Measurements from ENCODE around the gene CDH5. TPM values are rescaled to one million over a fixed set of nuclear protein-coding genes. Genes with fewer than 3 reads are reported as not detected.
A peak's percentile ranks its signal among the peaks of the same experiment; 100 is the strongest.

The CDH5 gene
- total and polyA plus RNA-seq, 2 donors (not counting 3 experiments of a cell fraction or from before 2014, with no cell fraction given), result 765 to 815 TPM

DNA sequence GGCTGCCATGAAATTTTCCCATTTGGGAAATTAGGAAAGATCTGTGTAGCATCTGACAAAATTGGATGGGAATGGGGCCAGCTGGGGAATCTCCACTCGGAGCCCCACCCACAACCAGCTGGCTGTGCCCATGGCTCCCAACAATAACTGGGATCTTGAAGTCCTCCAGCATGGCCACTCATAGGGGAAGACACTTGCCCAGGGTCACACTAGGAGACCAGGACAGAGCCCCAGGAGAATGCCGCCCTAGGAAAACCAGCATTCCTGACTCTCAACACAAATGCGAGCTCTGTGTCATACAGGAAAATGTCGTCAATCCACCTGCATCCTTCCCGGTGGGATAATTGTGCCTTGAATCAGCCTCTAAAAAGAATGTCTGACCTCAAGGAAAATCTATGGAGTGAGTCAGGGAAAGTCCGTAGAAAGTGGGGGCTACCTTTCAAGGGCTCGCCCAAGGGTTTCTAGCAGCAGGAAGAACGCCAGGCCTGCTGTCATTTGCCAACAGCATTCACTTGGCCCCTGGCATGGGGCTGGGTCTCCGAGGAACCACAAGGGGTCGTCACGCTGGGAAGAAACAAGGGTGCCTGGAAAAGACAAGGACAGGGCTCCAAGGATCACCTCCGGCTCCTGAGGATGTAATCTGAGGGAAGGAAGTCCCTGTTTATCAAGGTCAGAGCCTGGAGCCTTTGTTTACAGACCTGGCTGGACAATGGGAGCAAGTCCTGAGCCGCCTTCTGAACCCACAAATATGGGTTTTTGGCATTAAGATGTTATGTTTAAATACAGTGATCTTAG, 15.9 kb downstream of the CDH5 start:
- BruUV-seq (replicated peaks), result TSS peak; percentile 73
- Histone ChIP-seq H3K4me1 (ENCODE audit: control insufficient read depth, extremely low read depth, insufficient read depth, low read length) (peaks cover 59% of the 10 kb centered on the region), H2AFZ (ENCODE audit: low read depth, low read length) (no peak overlapping the region), H3K79me2 (ENCODE audit: control insufficient read depth, insufficient read depth, low read length) (peaks cover 86% of the 10 kb centered on the region), H3K27ac (ENCODE audit: insufficient read depth, low read depth, low read length) (peak overlapping the region; percentile 100), H3K36me3 (ENCODE audit: control insufficient read depth in 2 of 2, extremely low read depth in 1 of 2, insufficient read depth in 2 of 2, low read length in 2 of 2) (peaks cover 40% of the 10 kb centered on the region in 2 experiments), H4K20me1 (replicated peaks; ENCODE audit: control insufficient read depth, extremely low read depth, insufficient read depth, low read length) (no peaks in the 10 kb centered on the region), H3K9ac (replicated peaks; ENCODE audit: extremely low read depth, insufficient read depth, low read length) (peak overlapping the region; percentile 99), H3K9me3 (replicated peaks; ENCODE audit: control insufficient read depth, insufficient read depth, low read length) (no peaks in the 10 kb centered on the region), H3K4me3 (replicated peaks in 1 of 3; ENCODE audit: insufficient read depth in 1 of 3, low read depth in 1 of 3, low read length in 3 of 3) (peak overlapping the region in 1 of 3 experiments; percentile 29), H3K27me3 (ENCODE audit: control insufficient read depth in 2 of 2, insufficient read depth in 2 of 2, low read length in 2 of 2) (no peaks in the 10 kb centered on the region), H3K4me2 (ENCODE audit: insufficient read depth, low read length) (peak overlapping the region; percentile 73), H3K9me1 (replicated peaks; ENCODE audit: control insufficient read depth, extremely low read depth, insufficient read depth, low read length) (no peaks in the 10 kb centered on the region)
- POLR2A ChIA-PET, result interaction anchor here (0.8 to 2.1 kb wide), 3 partner anchors 12 to 23 kb away, joined by 5 to 15 read pairs (median 5); partner anchors contain the start of gene CDH5
- TF ChIP-seq POLR2A (IDR thresholded peaks at IDR 0.05; ENCODE audit: low read depth, low read length), result peak; percentile 27
- no peak for TF ChIP-seq MYC (IDR thresholded peaks at IDR 0.05; ENCODE audit: low read depth, low read length)
- no peak for TF ChIP-seq EZH2 (IDR thresholded peaks at IDR 0.05; ENCODE audit: borderline replicate concordance, low read depth, low read length, severe bottlenecking)
- peak; percentile 96 for TF ChIP-seq FOS (IDR thresholded peaks at IDR 0.05; ENCODE audit: borderline replicate concordance, insufficient read depth, low read length)
- TF ChIP-seq GATA2 (IDR thresholded peaks at IDR 0.05; ENCODE audit: insufficient read depth, insufficient read length, low read depth, low read length), result peak; percentile 31
- TF ChIP-seq, protein P1, sequence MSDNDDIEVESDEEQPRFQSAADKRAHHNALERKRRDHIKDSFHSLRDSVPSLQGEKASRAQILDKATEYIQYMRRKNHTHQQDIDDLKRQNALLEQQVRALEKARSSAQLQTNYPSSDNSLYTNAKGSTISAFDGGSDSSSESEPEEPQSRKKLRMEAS (IDR thresholded peaks at IDR 0.05; ENCODE audit: insufficient read depth, insufficient read length), result no peak
- peak; percentile 100 for TF ChIP-seq JUN (IDR thresholded peaks at IDR 0.05; ENCODE audit: borderline replicate concordance, insufficient read depth, insufficient read length, low read depth)
- TF ChIP-seq, protein P2, sequence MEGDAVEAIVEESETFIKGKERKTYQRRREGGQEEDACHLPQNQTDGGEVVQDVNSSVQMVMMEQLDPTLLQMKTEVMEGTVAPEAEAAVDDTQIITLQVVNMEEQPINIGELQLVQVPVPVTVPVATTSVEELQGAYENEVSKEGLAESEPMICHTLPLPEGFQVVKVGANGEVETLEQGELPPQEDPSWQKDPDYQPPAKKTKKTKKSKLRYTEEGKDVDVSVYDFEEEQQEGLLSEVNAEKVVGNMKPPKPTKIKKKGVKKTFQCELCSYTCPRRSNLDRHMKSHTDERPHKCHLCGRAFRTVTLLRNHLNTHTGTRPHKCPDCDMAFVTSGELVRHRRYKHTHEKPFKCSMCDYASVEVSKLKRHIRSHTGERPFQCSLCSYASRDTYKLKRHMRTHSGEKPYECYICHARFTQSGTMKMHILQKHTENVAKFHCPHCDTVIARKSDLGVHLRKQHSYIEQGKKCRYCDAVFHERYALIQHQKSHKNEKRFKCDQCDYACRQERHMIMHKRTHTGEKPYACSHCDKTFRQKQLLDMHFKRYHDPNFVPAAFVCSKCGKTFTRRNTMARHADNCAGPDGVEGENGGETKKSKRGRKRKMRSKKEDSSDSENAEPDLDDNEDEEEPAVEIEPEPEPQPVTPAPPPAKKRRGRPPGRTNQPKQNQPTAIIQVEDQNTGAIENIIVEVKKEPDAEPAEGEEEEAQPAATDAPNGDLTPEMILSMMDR (IDR thresholded peaks at IDR 0.05; ENCODE audit: extremely low read depth in 1 of 2, insufficient read depth in 1 of 2, low read depth in 1 of 2, low read length in 2 of 2), result peak; percentile 35 to 43
- peak; percentile 90 for TF ChIP-seq POLR2AphosphoS5 (IDR thresholded peaks at IDR 0.05; ENCODE audit: insufficient read depth, low read depth, low read length)
- DNase-seq (ENCODE audit: low read depth, low spot score) (peak; percentile 98), FAIRE-seq (peak; percentile 97)
- CTCF ChIA-PET, result interaction anchor here (1.0 to 2.5 kb wide), 6 partner anchors 14 to 133 kb away, joined by 3 to 28 read pairs (median 4); partner anchors contain the start of gene CDH5
- intact Hi-C loops (cut with micrococcal nuclease), result loop anchor here (1.0 kb wide), 3 partner anchors 16 to 134 kb away; partner anchors contain the start of gene CDH5
- dilution Hi-C loops (cut with MboI; ENCODE audit: extremely low pct_ligation_motif_present, low sequenced_read_pairs), result no loop called here

Measured in endothelial cell of umbilical vein (primary cell).